HepG2 (cell line): ENCODE measurements around the gene MFAP1. TPM values are rescaled to one million over a fixed set of nuclear protein-coding genes. Genes with fewer than 3 reads are reported as not detected.

Source experiments
- CREB3 ChIP-seq: sonication (generic); formaldehyde crosslinking; IDR thresholded peaks from 2 replicates; pipeline ENCODE4 v1.5.0; 2020; ENCODE audit warnings: missing genetic modification reagents
- EZH2 ChIP-seq: conservative IDR thresholded peaks from 2 replicates; pipeline ENCODE4 v1.6.1; 2012; ENCODE audit warnings: mild to moderate bottlenecking, low read depth, low read length, moderate library complexity
- HHEX ChIP-seq: IDR thresholded peaks from 2 replicates; pipeline ENCODE4 v1.6.1; 2016; ENCODE audit warnings: control low read depth
- IRF2 ChIP-seq: IDR thresholded peaks from 2 replicates; pipeline ENCODE4 v1.6.1; 2018; ENCODE audit warnings: missing genetic modification reagents, missing compliant biosample characterization
- MAFK ChIP-seq, 2 experiments: IDR thresholded peaks in 1 of 2; conservative IDR thresholded peaks in 1 of 2; 2 replicates each; pipeline ENCODE4 v1.6.1; 2011; ENCODE audit warnings: improper control_type of control experiment in 2 of 2, low read length in 2 of 2
- MED1 ChIP-seq: sonication (generic); formaldehyde crosslinking; IDR thresholded peaks from 2 replicates; pipeline ENCODE4 v1.4.0; 2020; ENCODE audit warnings: missing genetic modification reagents
- MTF2 ChIP-seq: sonication (generic); formaldehyde crosslinking; IDR thresholded peaks from 2 replicates; pipeline ENCODE4 v1.5.0; 2020; ENCODE audit warnings: missing genetic modification reagents, borderline replicate concordance
- NFIC ChIP-seq: IDR thresholded peaks from 2 replicates; pipeline ENCODE4 v1.6.1; 2012; ENCODE audit warnings: mild to moderate bottlenecking, low read length, inconsistent platforms
- SP140L ChIP-seq: sonication (generic); formaldehyde crosslinking; IDR thresholded peaks from 2 replicates; pipeline ENCODE4 v1.4.0; 2020; ENCODE audit warnings: missing genetic modification reagents, borderline replicate concordance
- TAF1 ChIP-seq: sonication (generic); formaldehyde crosslinking; IDR thresholded peaks from 2 replicates; pipeline ENCODE4 v1.4.0; 2020; ENCODE audit warnings: missing genetic modification reagents
- THAP7 ChIP-seq: sonication (generic); formaldehyde crosslinking; IDR thresholded peaks from 2 replicates; pipeline ENCODE4 v1.8.1; 2023; ENCODE audit warnings: mild to moderate bottlenecking, missing genetic modification reagents
- ZBTB4 ChIP-seq: sonication (generic); formaldehyde crosslinking; IDR thresholded peaks from 2 replicates; pipeline ENCODE4 v1.4.0; 2020; ENCODE audit warnings: missing genetic modification reagents, mild to moderate bottlenecking, borderline replicate concordance
- ZNF224 ChIP-seq: sonication (generic); formaldehyde crosslinking; IDR thresholded peaks from 2 replicates; pipeline ENCODE4 v1.5.0; 2020; ENCODE audit warnings: mild to moderate bottlenecking, missing genetic modification reagents
- ZNF256 ChIP-seq: sonication (generic); formaldehyde crosslinking; conservative IDR thresholded peaks from 2 replicates; pipeline ENCODE4 v1.4.0; 2020; ENCODE audit warnings: missing genetic modification reagents
- ZNF333 ChIP-seq: sonication (generic); formaldehyde crosslinking; IDR thresholded peaks from 2 replicates; pipeline ENCODE4 v1.4.0; 2020; ENCODE audit warnings: mild to moderate bottlenecking, missing genetic modification reagents, borderline replicate concordance
- ZNF34 ChIP-seq: sonication (generic); formaldehyde crosslinking; IDR thresholded peaks from 2 replicates; pipeline ENCODE4 v1.4.0; 2020; ENCODE audit warnings: mild to moderate bottlenecking, missing genetic modification reagents, borderline replicate concordance
- ZNF562 ChIP-seq: sonication (generic); formaldehyde crosslinking; IDR thresholded peaks from 2 replicates; pipeline ENCODE4 v1.8.0; 2022; ENCODE audit warnings: missing genetic modification reagents, borderline replicate concordance
- ZNF605 ChIP-seq: sonication (generic); formaldehyde crosslinking; IDR thresholded peaks from 2 replicates; pipeline ENCODE4 v1.8.0; 2022; ENCODE audit warnings: mild to moderate bottlenecking, missing genetic modification reagents
- ZNF614 ChIP-seq: IDR thresholded peaks from 2 replicates; pipeline ENCODE4 v1.6.1; 2018; ENCODE audit warnings: missing biosample characterization, missing genetic modification reagents, inconsistent platforms, borderline replicate concordance
- ZNF772 ChIP-seq: sonication (generic); formaldehyde crosslinking; IDR thresholded peaks from 2 replicates; pipeline ENCODE4 v1.5.0; 2020; ENCODE audit warnings: mild to moderate bottlenecking, missing genetic modification reagents
- ZXDC ChIP-seq: sonication (generic); formaldehyde crosslinking; IDR thresholded peaks from 2 replicates; pipeline ENCODE4 v1.5.0; 2020; ENCODE audit warnings: mild to moderate bottlenecking, missing genetic modification reagents
- polyA plus RNA-seq, 8 experiments: library from polyadenylated mRNA; depleted of rRNA in 3 of 8; stranded (reverse) in 7 of 8; unstranded in 1 of 8; fragments of >200 nt; fragmentation: Illumina TruSeq in 4 of 8; extraction: Trizol in 4 of 8; gene quantifications; 2 replicates each; pipeline versions ENCODE4 v1.2.1 to v1.2.3, GENCODE V29; 2011 to 2016; ENCODE audit warnings: low read depth in 4 of 8, missing spikeins in 1 of 8, mixed read lengths in 1 of 8; ENCODE audit not compliant: insufficient read depth in 1 of 8
- total RNA-seq, 5 experiments: library from RNA; depleted of rRNA; stranded (reverse); fragments of >200 nt; fragmentation: Illumina TruSeq; extraction: Trizol; gene quantifications; 2 replicates each; pipeline ENCODE4 v1.2.3, GENCODE V29; 2016; ENCODE audit warnings: low read depth in 1 of 5

The MFAP1 gene
- total and polyA plus RNA-seq, 2 of the 13 experiments (the other 11 are each of a cell fraction or from before 2014, with no cell fraction given): 11.8 to 39.5 TPM

GRCh38 chr15:43824302-43825246 is at the start of gene MFAP1 (continued):
- no peak for TF ChIP-seq MAFK (conservative IDR thresholded peaks at IDR 0.05 in 1 of 2, IDR thresholded peaks at IDR 0.05 in 1 of 2; ENCODE audit: low read length in 2 of 2)
- TF ChIP-seq ZXDC (CRISPR knock-in tag): 0 out of 2 replicates have a peak, but pooled peaks have one; percentile 46
- TF ChIP-seq TAF1 (CRISPR knock-in tag): peak; percentile 84
- TF ChIP-seq ZNF562: no peak
- TF ChIP-seq ZNF333 (CRISPR knock-in tag): no peak
- no peak for TF ChIP-seq ZNF34 (CRISPR knock-in tag)
- TF ChIP-seq CREB3: 0 out of 2 replicates have a peak, but pooled peaks have one; percentile 8
- TF ChIP-seq ZBTB4 (CRISPR knock-in tag): 0 out of 2 replicates have a peak, but pooled peaks have one; percentile 18
- no peak; the same call in 1 of the 2 replicates for TF ChIP-seq SP140L (CRISPR knock-in tag)
- peak; percentile 59; the same call in 1 of the 2 replicates for TF ChIP-seq ZNF256
- TF ChIP-seq ZNF614 (CRISPR knock-in tag): 0 out of 2 replicates have a peak, but pooled peaks have one; percentile 27
- TF ChIP-seq ZNF605 (CRISPR knock-in tag): peak; percentile 94; the same call in 1 of the 2 replicates
- no peak for TF ChIP-seq ZNF224 (CRISPR knock-in tag)
- TF ChIP-seq NFIC: no peak
- TF ChIP-seq MED1: peak; percentile 67; the same call in 1 of the 2 replicates
- peak; percentile 81 for TF ChIP-seq IRF2
- TF ChIP-seq MTF2 (CRISPR knock-in tag): no peak
- peak; percentile 68; the same call in 1 of the 2 replicates for TF ChIP-seq THAP7
- TF ChIP-seq ZNF772: no peak; the same call in 1 of the 2 replicates
- TF ChIP-seq HHEX (CRISPR knock-in tag): no peak
- TF ChIP-seq EZH2: no peak
